Liver (tissue), 3 donors: ENCODE data around the gene P2RX3.
A peak's percentile ranks its signal among the peaks of the same experiment; 100 is the strongest.

Experiments used
- ATF3 ChIP-seq: IDR thresholded peaks from 2 replicates; pipeline ENCODE4 v1.6.1; 2016; ENCODE audit warnings: antibody characterized with exemption
- EGR1 ChIP-seq, 2 donors: IDR thresholded peaks; 2 replicates each; pipeline ENCODE4 v1.6.1; 2016 to 2018; ENCODE audit warnings: antibody characterized with exemption in 2 of 2, low read depth in 2 of 2
- GABPA ChIP-seq, 2 donors: IDR thresholded peaks in 1 of 2; conservative IDR thresholded peaks in 1 of 2; 2 replicates each; pipeline ENCODE4 v1.6.1; 2016; ENCODE audit warnings: antibody characterized with exemption in 2 of 2, mild to moderate bottlenecking in 1 of 2, moderate library complexity in 1 of 2
- HNF4A ChIP-seq, 2 donors: conservative IDR thresholded peaks; 2 replicates each; pipeline ENCODE4 v1.6.1; 2016; ENCODE audit warnings: antibody characterized with exemption in 2 of 2, mild to moderate bottlenecking in 2 of 2
- JUND ChIP-seq, 2 donors: IDR thresholded peaks; 2 replicates each; pipeline ENCODE4 v1.6.1; 2016; ENCODE audit warnings: antibody characterized with exemption in 2 of 2
- MAX ChIP-seq: IDR thresholded peaks from 2 replicates; pipeline ENCODE4 v1.6.1; 2016; ENCODE audit warnings: antibody characterized with exemption
- RAD21 ChIP-seq, 2 donors: IDR thresholded peaks; 2 replicates each; pipeline ENCODE4 v1.6.1; 2016; ENCODE audit warnings: antibody characterized with exemption in 2 of 2, mild to moderate bottlenecking in 2 of 2
- RXRA ChIP-seq, 2 donors: IDR thresholded peaks; 2 replicates each; pipeline ENCODE4 v1.6.1; 2017 to 2018; ENCODE audit warnings: antibody characterized with exemption in 2 of 2, mild to moderate bottlenecking in 1 of 2
- SP1 ChIP-seq: IDR thresholded peaks from 2 replicates; pipeline ENCODE4 v1.6.1; 2018; ENCODE audit warnings: antibody characterized with exemption, mild to moderate bottlenecking
- TAF1 ChIP-seq: conservative IDR thresholded peaks from 2 replicates; pipeline ENCODE4 v1.6.1; 2016; ENCODE audit warnings: antibody characterized with exemption, mild to moderate bottlenecking
- YY1 ChIP-seq: IDR thresholded peaks from 2 replicates; pipeline ENCODE4 v1.6.1; 2016; ENCODE audit warnings: antibody characterized with exemption, mild to moderate bottlenecking
- ZBTB33 ChIP-seq: IDR thresholded peaks from 2 replicates; pipeline ENCODE4 v1.6.1; 2016; ENCODE audit warnings: antibody characterized with exemption
- TF ChIP-seq, protein P1 (sequence below): fragments of 150-350 bp; IDR thresholded peaks from 2 replicates; pipeline ENCODE4 v1.5.1; 2017; ENCODE audit warnings: improper control_type of control experiment, low read depth, low read length; ENCODE audit not compliant: missing input control
- TF ChIP-seq, protein P2 (sequence below): IDR thresholded peaks from 2 replicates; pipeline ENCODE4 v1.6.1; 2016; ENCODE audit warnings: antibody characterized with exemption, mild to moderate bottlenecking
- donor health status: healthy.
- donor health status: healthy.

DNA sequence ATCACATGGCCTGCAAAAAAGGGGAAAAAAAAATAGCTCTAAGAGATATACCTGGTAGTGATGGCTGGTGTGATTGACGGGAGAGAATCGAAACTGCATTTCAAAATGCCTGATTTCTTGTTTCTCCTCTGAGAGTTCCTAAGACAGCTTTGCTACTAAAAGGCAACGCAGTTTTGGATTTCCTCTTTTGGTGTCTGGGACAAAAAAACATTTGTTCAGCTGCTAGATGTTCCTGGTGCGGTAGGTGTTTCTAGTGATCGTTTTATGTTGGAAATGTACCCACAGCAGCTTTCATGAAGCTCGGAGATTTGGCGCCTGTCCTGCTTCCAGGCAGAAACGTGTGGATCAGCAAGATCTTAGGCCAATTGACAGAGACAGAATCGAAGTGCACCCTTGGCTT, 18.1 kb downstream of the P2RX3 start:
- TF ChIP-seq, protein P1, sequence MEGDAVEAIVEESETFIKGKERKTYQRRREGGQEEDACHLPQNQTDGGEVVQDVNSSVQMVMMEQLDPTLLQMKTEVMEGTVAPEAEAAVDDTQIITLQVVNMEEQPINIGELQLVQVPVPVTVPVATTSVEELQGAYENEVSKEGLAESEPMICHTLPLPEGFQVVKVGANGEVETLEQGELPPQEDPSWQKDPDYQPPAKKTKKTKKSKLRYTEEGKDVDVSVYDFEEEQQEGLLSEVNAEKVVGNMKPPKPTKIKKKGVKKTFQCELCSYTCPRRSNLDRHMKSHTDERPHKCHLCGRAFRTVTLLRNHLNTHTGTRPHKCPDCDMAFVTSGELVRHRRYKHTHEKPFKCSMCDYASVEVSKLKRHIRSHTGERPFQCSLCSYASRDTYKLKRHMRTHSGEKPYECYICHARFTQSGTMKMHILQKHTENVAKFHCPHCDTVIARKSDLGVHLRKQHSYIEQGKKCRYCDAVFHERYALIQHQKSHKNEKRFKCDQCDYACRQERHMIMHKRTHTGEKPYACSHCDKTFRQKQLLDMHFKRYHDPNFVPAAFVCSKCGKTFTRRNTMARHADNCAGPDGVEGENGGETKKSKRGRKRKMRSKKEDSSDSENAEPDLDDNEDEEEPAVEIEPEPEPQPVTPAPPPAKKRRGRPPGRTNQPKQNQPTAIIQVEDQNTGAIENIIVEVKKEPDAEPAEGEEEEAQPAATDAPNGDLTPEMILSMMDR = no peak
- TF ChIP-seq HNF4A (conservative IDR thresholded peaks at IDR 0.05) = no peak
- no peak for TF ChIP-seq TAF1
- TF ChIP-seq, protein P2, sequence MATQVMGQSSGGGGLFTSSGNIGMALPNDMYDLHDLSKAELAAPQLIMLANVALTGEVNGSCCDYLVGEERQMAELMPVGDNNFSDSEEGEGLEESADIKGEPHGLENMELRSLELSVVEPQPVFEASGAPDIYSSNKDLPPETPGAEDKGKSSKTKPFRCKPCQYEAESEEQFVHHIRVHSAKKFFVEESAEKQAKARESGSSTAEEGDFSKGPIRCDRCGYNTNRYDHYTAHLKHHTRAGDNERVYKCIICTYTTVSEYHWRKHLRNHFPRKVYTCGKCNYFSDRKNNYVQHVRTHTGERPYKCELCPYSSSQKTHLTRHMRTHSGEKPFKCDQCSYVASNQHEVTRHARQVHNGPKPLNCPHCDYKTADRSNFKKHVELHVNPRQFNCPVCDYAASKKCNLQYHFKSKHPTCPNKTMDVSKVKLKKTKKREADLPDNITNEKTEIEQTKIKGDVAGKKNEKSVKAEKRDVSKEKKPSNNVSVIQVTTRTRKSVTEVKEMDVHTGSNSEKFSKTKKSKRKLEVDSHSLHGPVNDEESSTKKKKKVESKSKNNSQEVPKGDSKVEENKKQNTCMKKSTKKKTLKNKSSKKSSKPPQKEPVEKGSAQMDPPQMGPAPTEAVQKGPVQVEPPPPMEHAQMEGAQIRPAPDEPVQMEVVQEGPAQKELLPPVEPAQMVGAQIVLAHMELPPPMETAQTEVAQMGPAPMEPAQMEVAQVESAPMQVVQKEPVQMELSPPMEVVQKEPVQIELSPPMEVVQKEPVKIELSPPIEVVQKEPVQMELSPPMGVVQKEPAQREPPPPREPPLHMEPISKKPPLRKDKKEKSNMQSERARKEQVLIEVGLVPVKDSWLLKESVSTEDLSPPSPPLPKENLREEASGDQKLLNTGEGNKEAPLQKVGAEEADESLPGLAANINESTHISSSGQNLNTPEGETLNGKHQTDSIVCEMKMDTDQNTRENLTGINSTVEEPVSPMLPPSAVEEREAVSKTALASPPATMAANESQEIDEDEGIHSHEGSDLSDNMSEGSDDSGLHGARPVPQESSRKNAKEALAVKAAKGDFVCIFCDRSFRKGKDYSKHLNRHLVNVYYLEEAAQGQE = no peak
- TF ChIP-seq MAX = no peak
- no peak for TF ChIP-seq ZBTB33
- no peak for TF ChIP-seq RAD21 (IDR thresholded peaks at IDR 0.05)
- TF ChIP-seq GABPA (IDR thresholded peaks at IDR 0.05 in 1 of 2, conservative IDR thresholded peaks at IDR 0.05 in 1 of 2) = no peak
- TF ChIP-seq JUND (IDR thresholded peaks at IDR 0.05) = no peak
- no peak for TF ChIP-seq SP1
- no peak for TF ChIP-seq RXRA (IDR thresholded peaks at IDR 0.05)
- peak; percentile 52 for TF ChIP-seq YY1
- TF ChIP-seq EGR1 (IDR thresholded peaks at IDR 0.05; ENCODE audit: low read depth in 2 of 2) = no peak
- TF ChIP-seq ATF3 = no peak
